Panc1 (cell line): ENCODE measurements around the gene NUDT7. TPM values are rescaled to one million over a fixed set of nuclear protein-coding genes. Genes with fewer than 3 reads are reported as not detected.

Experiments used
- ATAC-seq: fragments of 200-7000 bp; cut with Tn5 transposase; 2 replicates; pipeline ENCODE4 v1.9.1; 2020; ENCODE audit warnings: mild to moderate bottlenecking, moderate library complexity
- BruUV-seq: library from RNA; stranded (reverse); fragments of 400-500 nt; replicated peaks from 2 replicates; lab custom pipeline; 2021; lab: Mats Ljungman, UMichigan
- CTCF ChIA-PET: fragments of 300-600 bp; sonication (Branson Sonifier 250); formaldehyde crosslinking; loops from one replicate; lab custom pipeline; 2022; ENCODE audit warnings: antibody characterized with exemption; lab: Charles Lee
- POLR2A ChIA-PET: fragments of 300-600 bp; sonication (Branson Sonifier 250); formaldehyde crosslinking; loops from one replicate; lab custom pipeline; 2022; ENCODE audit warnings: antibody characterized with exemption; lab: Charles Lee
- DNase-seq: peaks from one replicate; pipeline ENCODE4 v3.0.0-alpha.2; 2010; ENCODE audit warnings: low read depth, low spot score
- H3K27ac ChIP-seq: 2 replicates; pipeline ENCODE4 v1.5.1; 2011; ENCODE audit warnings: mild to moderate bottlenecking, low read length, inconsistent platforms
- H3K27me3 ChIP-seq: fragments of 200-500 bp; sonication (Bioruptor generic); 2 replicates; pipeline ENCODE4 v1.6.0; 2014; ENCODE audit warnings: low read length, inconsistent platforms; ENCODE audit not compliant: control insufficient read depth, insufficient read depth
- H3K36me3 ChIP-seq: fragments of 200-500 bp; sonication (Bioruptor generic); 2 replicates; pipeline ENCODE4 v1.5.1; 2014; ENCODE audit warnings: inconsistent platforms, mild to moderate bottlenecking, low read length, moderate library complexity; ENCODE audit not compliant: control insufficient read depth, insufficient read depth
- H3K4me1 ChIP-seq: 2 replicates; pipeline ENCODE4 v1.5.1; 2011; ENCODE audit warnings: inconsistent platforms, mild to moderate bottlenecking, low read length, moderate library complexity; ENCODE audit not compliant: control insufficient read depth, insufficient read depth
- H3K4me3 ChIP-seq, 2 experiments: 2 replicates each; pipeline ENCODE4 v1.5.1; 2011 to 2012; ENCODE audit warnings: low read depth in 2 of 2, low read length in 2 of 2, mild to moderate bottlenecking in 2 of 2, inconsistent platforms in 1 of 2, moderate library complexity in 1 of 2
- H3K9me3 ChIP-seq: fragments of 200-500 bp; sonication (Bioruptor generic); 2 replicates; pipeline ENCODE4 v1.5.1; 2014; ENCODE audit warnings: low read depth, mild to moderate bottlenecking, inconsistent platforms, low read length, moderate library complexity; ENCODE audit not compliant: control insufficient read depth, insufficient read depth
- CTCF ChIP-seq: fragments of 450-650 bp; IDR thresholded peaks from 2 replicates; pipeline ENCODE4 v1.5.1; 2017; ENCODE audit warnings: mild to moderate bottlenecking
- POLR2AphosphoS5 ChIP-seq: IDR thresholded peaks from 2 replicates; pipeline ENCODE4 v1.6.1; 2012; ENCODE audit warnings: mild to moderate bottlenecking, low read depth, low read length, moderate library complexity
- REST ChIP-seq, 2 experiments: IDR thresholded peaks; 2 replicates each; pipeline ENCODE4 v1.6.1; 2011 to 2012; ENCODE audit warnings: low read depth in 2 of 2, control low read depth in 1 of 2, low read length in 1 of 2, mild to moderate bottlenecking in 1 of 2, moderate library complexity in 1 of 2; ENCODE audit not compliant: insufficient read depth in 1 of 2
- SIN3A ChIP-seq: IDR thresholded peaks from 2 replicates; pipeline ENCODE4 v1.6.1; 2012; ENCODE audit warnings: low read depth, mild to moderate bottlenecking, low read length, moderate library complexity, borderline replicate concordance; ENCODE audit not compliant: insufficient read depth
- TCF7L2 ChIP-seq: IDR thresholded peaks from 2 replicates; pipeline ENCODE4 v1.6.1; 2011; ENCODE audit warnings: mild to moderate bottlenecking, low read depth, low read length, inconsistent platforms
- in situ Hi-C: cut with HindIII; loops from 2 replicates; pipeline ENCODE4 v1.10.0; 2016; ENCODE audit warnings: low sequenced_read_pairs, low pct_unique_long_range_greater_than_20kb
- intact Hi-C: fragments of 100-400 bp; cut with micrococcal nuclease; formaldehyde crosslinking; loops from one replicate; pipeline ENCODE4 v1.10.0; 2022; ENCODE audit not compliant: unreplicated experiment
- total RNA-seq: library from RNA; stranded (reverse); gene quantifications from one replicate; pipeline ENCODE4 v1.2.1, GENCODE V29; 2021; ENCODE audit not compliant: unreplicated experiment

Gene NUDT7
- total RNA-seq, 1 experiment from 2014 or later, result 4.7 TPM

GRCh38 chr16:77749415-77749814 is 27.1 kb downstream of the NUDT7 start:
- in situ Hi-C loops (no loop called here), intact Hi-C loops (no loop called here)
- no peaks in the 10 kb centered on the region for H3K9me3 ChIP-seq
- CTCF ChIA-PET, result no interaction called here
- no peaks in the 10 kb centered on the region for H3K36me3 ChIP-seq
- H3K4me3 ChIP-seq, result no peak overlapping the region
- POLR2A ChIA-PET, result no interaction called here
- no peak overlapping the region for H3K27ac ChIP-seq
- no TSS peak for BruUV-seq
- no peaks in the 10 kb centered on the region for H3K4me1 ChIP-seq
- ATAC-seq (no peak), DNase-seq (no peak)
- no peak for TF ChIP-seq CTCF
- TF ChIP-seq SIN3A, result no peak
- no peak for TF ChIP-seq REST (IDR thresholded peaks at IDR 0.05; ENCODE audit: insufficient read depth in 1 of 2, low read depth in 2 of 2, low read length in 1 of 2)
- TF ChIP-seq TCF7L2, result no peak
- TF ChIP-seq POLR2AphosphoS5, result no peak
- H3K27me3 ChIP-seq, result no peaks in the 10 kb centered on the region

GRCh38 chr16:77758046-77758445 is 35.7 kb downstream of the NUDT7 start:
- in situ Hi-C loops (no loop called here), intact Hi-C loops (no loop called here)
- DNase-seq (no peak), ATAC-seq (no peak)
- CTCF ChIA-PET, result no interaction called here
- Histone ChIP-seq H3K27ac (no peak overlapping the region), H3K9me3 (no peaks in the 10 kb centered on the region), H3K4me3 (no peak overlapping the region), H3K36me3 (no peaks in the 10 kb centered on the region), H3K4me1 (no peaks in the 10 kb centered on the region), H3K27me3 (no peaks in the 10 kb centered on the region)
- no peak for TF ChIP-seq SIN3A
- no peak for TF ChIP-seq TCF7L2
- TF ChIP-seq POLR2AphosphoS5, result no peak
- no peak for TF ChIP-seq CTCF
- TF ChIP-seq REST (IDR thresholded peaks at IDR 0.05; ENCODE audit: insufficient read depth in 1 of 2, low read depth in 2 of 2, low read length in 1 of 2), result no peak
- BruUV-seq, result no TSS peak
- POLR2A ChIA-PET, result no interaction called here
